ENCODE measurements around the gene ASCC2. TPM values are rescaled to one million over a fixed set of nuclear protein-coding genes. Genes with fewer than 3 reads are reported as not detected.
"Not testable (repeated sequence)": the region's sequence is repeated elsewhere in the genome, so short reads cannot be mapped to it uniquely, and the experiment has no call there.

The ASCC2 gene
- total and polyA plus RNA-seq, 2 experiments from 2014 or later: 30.5 to 31.3 TPM

DNA sequence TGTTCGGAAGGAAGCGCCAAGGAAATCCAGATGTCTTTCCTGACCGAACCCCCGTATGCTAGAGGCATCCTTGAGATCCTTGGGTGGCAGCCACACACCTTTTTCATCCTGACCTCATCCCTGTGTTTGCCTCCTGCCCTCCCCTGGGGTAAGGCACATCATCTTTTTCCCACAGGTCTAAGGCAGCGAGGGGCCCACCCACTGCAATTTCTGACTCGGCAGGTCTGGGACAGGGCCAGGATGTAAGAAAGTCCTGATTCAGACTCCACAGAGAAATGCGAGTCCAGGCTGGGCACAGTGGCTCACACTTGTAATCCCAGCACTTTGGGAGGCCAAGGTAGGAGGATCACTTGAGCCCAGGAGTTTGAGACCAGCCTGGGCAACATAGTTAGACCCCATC, 81.7 kb downstream of the ASCC2 start:
- peaks cover 6% of the 10 kb centered on the region for H3K27me3 Mint-ChIP-seq (ENCODE audit: insufficient read depth, low read depth, poor library complexity)
- no peaks in the 10 kb centered on the region for H3K9me3 Mint-ChIP-seq
- H3K9me2 ChIP-seq (ENCODE audit: insufficient read depth): no peaks in the 10 kb centered on the region
- no peak for DNase-seq (ENCODE audit: low spot score)
- no peaks in the 10 kb centered on the region for H3K4me1 ChIP-seq (ENCODE audit: insufficient read depth)
- no peak overlapping the region for H2AFZ ChIP-seq
- TF ChIP-seq CREB1 (CRISPR knock-in tag; IDR thresholded peaks at IDR 0.05; ENCODE audit: low read depth) (no peak), POLR2AphosphoS5 (IDR thresholded peaks at IDR 0.05; ENCODE audit: low read depth) (no peak), NANOG (IDR thresholded peaks at IDR 0.05; ENCODE audit: borderline replicate concordance) (no peak)
- H3K4me2 ChIP-seq: no peak overlapping the region
- no peaks in the 10 kb centered on the region for H3F3A ChIP-seq (replicated peaks; ENCODE audit: low read depth)
- no peaks in the 10 kb centered on the region for H3K79me2 ChIP-seq (replicated peaks; ENCODE audit: insufficient read depth)
- ATAC-seq: no peak
- no peak overlapping the region for H3K4me3 Mint-ChIP-seq
- no peaks in the 10 kb centered on the region for H4K20me1 ChIP-seq (replicated peaks; ENCODE audit: insufficient read depth)
- H3K36me3 Mint-ChIP-seq (ENCODE audit: low read depth): no peaks in the 10 kb centered on the region
- no peak overlapping the region for H3K27ac ChIP-seq (ENCODE audit: low read depth)
- H3K4me1 Mint-ChIP-seq: no peaks in the 10 kb centered on the region; the same call in 2 of the 3 replicates
- no peak overlapping the region for H3K4me3 ChIP-seq
- no peak overlapping the region for H3K27ac Mint-ChIP-seq
- no peaks in the 10 kb centered on the region for H3K27me3 ChIP-seq (ENCODE audit: insufficient read depth)
- H3K36me3 ChIP-seq (ENCODE audit: insufficient read depth): no peaks in the 10 kb centered on the region

DNA sequence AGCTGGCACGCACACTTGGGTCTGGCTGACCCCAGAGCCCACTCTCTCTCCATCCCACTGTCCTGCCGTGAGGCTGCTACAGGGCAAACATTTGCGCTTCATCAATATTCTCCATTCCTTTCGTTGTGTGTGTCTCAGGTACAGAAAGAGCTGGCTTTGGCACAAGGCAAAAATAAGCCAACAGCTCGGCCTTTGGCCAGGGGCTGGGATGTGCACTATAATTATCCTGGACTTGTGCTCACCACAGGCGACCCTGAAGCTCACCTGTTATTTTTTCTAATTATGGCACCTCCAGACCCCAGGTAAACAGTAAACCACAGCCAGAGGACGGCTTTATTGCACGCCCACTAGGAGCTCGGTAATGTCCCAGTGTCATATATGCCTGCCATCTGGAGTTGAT, 82.2 kb downstream of the ASCC2 start:
- Mint-ChIP-seq H3K36me3 (ENCODE audit: low read depth) (no peaks in the 10 kb centered on the region), H3K27me3 (ENCODE audit: insufficient read depth, low read depth, poor library complexity) (peaks cover 6% of the 10 kb centered on the region)
- no peak overlapping the region for H3K4me2 ChIP-seq

DNA sequence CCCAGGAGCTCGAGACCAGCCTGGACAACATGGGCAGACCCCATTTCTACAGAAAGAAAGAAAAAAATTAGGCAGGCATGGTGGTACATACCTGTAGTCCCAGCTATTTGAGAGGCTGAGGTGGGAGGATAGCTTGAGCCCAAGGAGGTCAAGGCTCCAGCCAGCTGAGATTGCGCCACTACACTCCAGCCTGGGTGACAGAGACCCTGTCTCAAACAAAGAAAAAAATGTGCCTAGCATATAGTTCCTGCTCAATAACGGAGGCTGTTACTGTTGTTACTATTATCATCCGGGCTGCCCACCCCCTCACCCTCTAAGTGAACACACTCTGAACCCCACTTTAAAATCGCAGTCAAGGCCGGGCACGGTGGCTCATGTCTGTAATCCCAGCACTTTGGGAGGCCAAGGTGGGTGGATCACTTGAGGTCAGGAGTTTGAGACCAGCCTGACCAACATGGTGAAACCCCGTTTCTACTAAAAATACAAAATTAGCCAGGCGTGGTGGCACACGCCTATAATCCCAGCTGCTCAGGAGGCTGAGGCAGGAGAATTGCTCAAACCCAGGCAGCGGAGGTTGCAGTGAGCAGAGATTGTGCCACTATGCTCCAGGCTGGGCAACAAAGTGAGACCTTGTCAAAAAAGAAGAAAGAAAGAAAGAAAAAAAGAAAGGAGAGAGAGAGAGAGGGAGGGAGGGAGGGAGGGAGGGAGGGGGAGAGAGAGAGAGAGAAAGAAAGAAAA, 83.2 kb downstream of the ASCC2 start:
- H3K36me3 ChIP-seq (ENCODE audit: insufficient read depth); H3K4me2 ChIP-seq; H3K4me1 Mint-ChIP-seq; H3K27ac Mint-ChIP-seq; H3K27me3 ChIP-seq (ENCODE audit: insufficient read depth); H3K27ac ChIP-seq (ENCODE audit: low read depth); DNase-seq (ENCODE audit: low spot score); H3K79me2 ChIP-seq (replicated peaks; ENCODE audit: insufficient read depth); H3K27me3 Mint-ChIP-seq (ENCODE audit: insufficient read depth, low read depth, poor library complexity); H3F3A ChIP-seq (replicated peaks; ENCODE audit: low read depth); H4K20me1 ChIP-seq (replicated peaks; ENCODE audit: insufficient read depth); H3K4me1 ChIP-seq (ENCODE audit: insufficient read depth); H3K9me2 ChIP-seq (ENCODE audit: insufficient read depth); H3K4me3 ChIP-seq; H3K36me3 Mint-ChIP-seq (ENCODE audit: low read depth); ATAC-seq; H3K4me3 Mint-ChIP-seq; H2AFZ ChIP-seq; H3K9me3 Mint-ChIP-seq: not testable (repeated sequence)

More for the DNA sequence above, 82.2 kb downstream of the ASCC2 start:
- Histone ChIP-seq H2AFZ (no peak overlapping the region), H3K4me1 (ENCODE audit: insufficient read depth) (no peaks in the 10 kb centered on the region), H3K9me2 (ENCODE audit: insufficient read depth) (no peaks in the 10 kb centered on the region), H3K27ac (ENCODE audit: low read depth) (no peak overlapping the region), H4K20me1 (replicated peaks; ENCODE audit: insufficient read depth) (no peaks in the 10 kb centered on the region), H3F3A (replicated peaks; ENCODE audit: low read depth) (no peaks in the 10 kb centered on the region), H3K36me3 (ENCODE audit: insufficient read depth) (no peaks in the 10 kb centered on the region), H3K4me3 (no peak overlapping the region), H3K79me2 (replicated peaks; ENCODE audit: insufficient read depth) (no peaks in the 10 kb centered on the region), H3K27me3 (ENCODE audit: insufficient read depth) (no peaks in the 10 kb centered on the region)
- TF ChIP-seq EZH2phosphoT487 (IDR thresholded peaks at IDR 0.05; ENCODE audit: unreplicated experiment): no peak
- no peak for TF ChIP-seq ZNF114 (CRISPR knock-in tag; IDR thresholded peaks at IDR 0.05)
- TF ChIP-seq, protein P1, sequence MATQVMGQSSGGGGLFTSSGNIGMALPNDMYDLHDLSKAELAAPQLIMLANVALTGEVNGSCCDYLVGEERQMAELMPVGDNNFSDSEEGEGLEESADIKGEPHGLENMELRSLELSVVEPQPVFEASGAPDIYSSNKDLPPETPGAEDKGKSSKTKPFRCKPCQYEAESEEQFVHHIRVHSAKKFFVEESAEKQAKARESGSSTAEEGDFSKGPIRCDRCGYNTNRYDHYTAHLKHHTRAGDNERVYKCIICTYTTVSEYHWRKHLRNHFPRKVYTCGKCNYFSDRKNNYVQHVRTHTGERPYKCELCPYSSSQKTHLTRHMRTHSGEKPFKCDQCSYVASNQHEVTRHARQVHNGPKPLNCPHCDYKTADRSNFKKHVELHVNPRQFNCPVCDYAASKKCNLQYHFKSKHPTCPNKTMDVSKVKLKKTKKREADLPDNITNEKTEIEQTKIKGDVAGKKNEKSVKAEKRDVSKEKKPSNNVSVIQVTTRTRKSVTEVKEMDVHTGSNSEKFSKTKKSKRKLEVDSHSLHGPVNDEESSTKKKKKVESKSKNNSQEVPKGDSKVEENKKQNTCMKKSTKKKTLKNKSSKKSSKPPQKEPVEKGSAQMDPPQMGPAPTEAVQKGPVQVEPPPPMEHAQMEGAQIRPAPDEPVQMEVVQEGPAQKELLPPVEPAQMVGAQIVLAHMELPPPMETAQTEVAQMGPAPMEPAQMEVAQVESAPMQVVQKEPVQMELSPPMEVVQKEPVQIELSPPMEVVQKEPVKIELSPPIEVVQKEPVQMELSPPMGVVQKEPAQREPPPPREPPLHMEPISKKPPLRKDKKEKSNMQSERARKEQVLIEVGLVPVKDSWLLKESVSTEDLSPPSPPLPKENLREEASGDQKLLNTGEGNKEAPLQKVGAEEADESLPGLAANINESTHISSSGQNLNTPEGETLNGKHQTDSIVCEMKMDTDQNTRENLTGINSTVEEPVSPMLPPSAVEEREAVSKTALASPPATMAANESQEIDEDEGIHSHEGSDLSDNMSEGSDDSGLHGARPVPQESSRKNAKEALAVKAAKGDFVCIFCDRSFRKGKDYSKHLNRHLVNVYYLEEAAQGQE (IDR thresholded peaks at IDR 0.05; ENCODE audit: unreplicated experiment): no peak
- TF ChIP-seq NANOG (IDR thresholded peaks at IDR 0.05; ENCODE audit: borderline replicate concordance): no peak
- TF ChIP-seq, protein P2, sequence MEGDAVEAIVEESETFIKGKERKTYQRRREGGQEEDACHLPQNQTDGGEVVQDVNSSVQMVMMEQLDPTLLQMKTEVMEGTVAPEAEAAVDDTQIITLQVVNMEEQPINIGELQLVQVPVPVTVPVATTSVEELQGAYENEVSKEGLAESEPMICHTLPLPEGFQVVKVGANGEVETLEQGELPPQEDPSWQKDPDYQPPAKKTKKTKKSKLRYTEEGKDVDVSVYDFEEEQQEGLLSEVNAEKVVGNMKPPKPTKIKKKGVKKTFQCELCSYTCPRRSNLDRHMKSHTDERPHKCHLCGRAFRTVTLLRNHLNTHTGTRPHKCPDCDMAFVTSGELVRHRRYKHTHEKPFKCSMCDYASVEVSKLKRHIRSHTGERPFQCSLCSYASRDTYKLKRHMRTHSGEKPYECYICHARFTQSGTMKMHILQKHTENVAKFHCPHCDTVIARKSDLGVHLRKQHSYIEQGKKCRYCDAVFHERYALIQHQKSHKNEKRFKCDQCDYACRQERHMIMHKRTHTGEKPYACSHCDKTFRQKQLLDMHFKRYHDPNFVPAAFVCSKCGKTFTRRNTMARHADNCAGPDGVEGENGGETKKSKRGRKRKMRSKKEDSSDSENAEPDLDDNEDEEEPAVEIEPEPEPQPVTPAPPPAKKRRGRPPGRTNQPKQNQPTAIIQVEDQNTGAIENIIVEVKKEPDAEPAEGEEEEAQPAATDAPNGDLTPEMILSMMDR (conservative IDR thresholded peaks at IDR 0.05; ENCODE audit: low read depth in 2 of 2): no peak
- no peak for TF ChIP-seq JUNB (IDR thresholded peaks at IDR 0.05; ENCODE audit: unreplicated experiment)
- no peak for TF ChIP-seq ZNF331 (CRISPR knock-in tag; IDR thresholded peaks at IDR 0.05; ENCODE audit: low read depth)
- no peak for TF ChIP-seq EZH2 (IDR thresholded peaks at IDR 0.05; ENCODE audit: low read depth, unreplicated experiment)
- TF ChIP-seq STAT1 (IDR thresholded peaks at IDR 0.05; ENCODE audit: unreplicated experiment): no peak
- Mint-ChIP-seq H3K4me1 (no peaks in the 10 kb centered on the region; the same call in 2 of the 3 replicates), H3K9me3 (no peaks in the 10 kb centered on the region), H3K27ac (no peak overlapping the region), H3K4me3 (no peak overlapping the region)
- DNase-seq (ENCODE audit: low spot score): no peak
- no peak for ATAC-seq
